ENCODE data around the gene PLCH2. TPM values are rescaled to one million over a fixed set of nuclear protein-coding genes. Genes with fewer than 3 reads are reported as not detected.

PLCH2 gene
- polyA plus RNA-seq, 1 of the 3 experiments (the other 2 are of a cell fraction) = 0.08 TPM

DNA sequence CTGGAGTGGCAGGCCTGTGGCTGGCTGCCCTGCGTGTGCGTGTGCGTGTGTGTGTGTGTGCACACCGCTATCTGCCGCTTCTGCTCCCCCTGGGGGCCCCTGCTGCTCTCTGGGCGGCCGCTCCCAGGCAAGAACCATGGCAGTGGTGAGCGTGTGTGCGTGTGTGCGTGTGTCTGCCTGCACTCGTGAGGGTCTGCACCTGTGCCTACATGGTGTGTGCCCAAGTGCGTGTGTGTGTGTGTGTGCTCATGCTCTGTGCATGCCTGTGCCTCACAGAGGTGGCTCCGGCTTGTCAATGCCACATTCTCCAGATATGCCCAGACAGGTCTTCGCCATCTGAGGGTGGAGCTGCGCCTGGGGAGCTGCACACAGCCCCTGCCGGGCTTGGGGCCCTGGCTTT is 45.0 kb upstream of the PLCH2 start:
- Histone ChIP-seq H3K4me2 (no peak overlapping the region), H3K4me3 (ENCODE audit: low read depth in 2 of 2, low read length in 1 of 2) (no peak overlapping the region), H3K9me3 (no peaks in the 10 kb centered on the region), H2AFZ (ENCODE audit: low read depth) (no peak overlapping the region), H3K36me3 (replicated peaks in 1 of 2; ENCODE audit: control insufficient read depth in 1 of 2, insufficient read depth in 2 of 2, low read length in 1 of 2) (no peaks in the 10 kb centered on the region), H3F3A (replicated peaks; ENCODE audit: insufficient read depth) (no peaks in the 10 kb centered on the region), H4K20me1 (ENCODE audit: insufficient read depth) (no peaks in the 10 kb centered on the region), H3K79me2 (ENCODE audit: insufficient read depth) (no peaks in the 10 kb centered on the region), H3K9me2 (no peaks in the 10 kb centered on the region), H3K27me3 (ENCODE audit: insufficient read depth) (peaks cover 11% of the 10 kb centered on the region), H3K4me1 (ENCODE audit: control insufficient read depth in 1 of 2, insufficient read depth in 2 of 2, low read depth in 1 of 2, low read length in 1 of 2) (peaks cover 0 to 3% of the 10 kb centered on the region in 2 experiments; a peak in 1 of 4 replicates), H3K27ac (ENCODE audit: low read depth in 2 of 2, low read length in 1 of 2) (no peak overlapping the region), H3K9ac (no peak overlapping the region)
- ChIA-PET POLR2A (no interaction called here), CTCF (interaction anchor here (1.0 to 3.5 kb wide), 7 partner anchors 10 to 116 kb away, joined by 3 to 13 read pairs (median 7); no protein-coding TSS in a partner anchor)
- no peak for DNase-seq
- no peak for TF ChIP-seq ELF1 (IDR thresholded peaks at IDR 0.05)
- no peak for TF ChIP-seq GATA2 (CRISPR knock-in tag; IDR thresholded peaks at IDR 0.05)
- TF ChIP-seq TEAD4 (IDR thresholded peaks at IDR 0.05; ENCODE audit: borderline replicate concordance, insufficient read depth) = no peak
- TF ChIP-seq YY1 (IDR thresholded peaks at IDR 0.05; ENCODE audit: low read depth) = no peak
- TF ChIP-seq, protein P1, sequence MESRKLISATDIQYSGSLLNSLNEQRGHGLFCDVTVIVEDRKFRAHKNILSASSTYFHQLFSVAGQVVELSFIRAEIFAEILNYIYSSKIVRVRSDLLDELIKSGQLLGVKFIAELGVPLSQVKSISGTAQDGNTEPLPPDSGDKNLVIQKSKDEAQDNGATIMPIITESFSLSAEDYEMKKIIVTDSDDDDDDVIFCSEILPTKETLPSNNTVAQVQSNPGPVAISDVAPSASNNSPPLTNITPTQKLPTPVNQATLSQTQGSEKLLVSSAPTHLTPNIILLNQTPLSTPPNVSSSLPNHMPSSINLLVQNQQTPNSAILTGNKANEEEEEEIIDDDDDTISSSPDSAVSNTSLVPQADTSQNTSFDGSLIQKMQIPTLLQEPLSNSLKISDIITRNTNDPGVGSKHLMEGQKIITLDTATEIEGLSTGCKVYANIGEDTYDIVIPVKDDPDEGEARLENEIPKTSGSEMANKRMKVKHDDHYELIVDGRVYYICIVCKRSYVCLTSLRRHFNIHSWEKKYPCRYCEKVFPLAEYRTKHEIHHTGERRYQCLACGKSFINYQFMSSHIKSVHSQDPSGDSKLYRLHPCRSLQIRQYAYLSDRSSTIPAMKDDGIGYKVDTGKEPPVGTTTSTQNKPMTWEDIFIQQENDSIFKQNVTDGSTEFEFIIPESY (IDR thresholded peaks at IDR 0.05; ENCODE audit: borderline replicate concordance, low read depth) = no peak
- no peak for TF ChIP-seq NFIC (IDR thresholded peaks at IDR 0.05; ENCODE audit: borderline replicate concordance)
- TF ChIP-seq RCOR1 (IDR thresholded peaks at IDR 0.05; ENCODE audit: low read length) = no peak
- TF ChIP-seq RFX5 (IDR thresholded peaks at IDR 0.05; ENCODE audit: low read length) = no peak
- TF ChIP-seq NRF1 (IDR thresholded peaks at IDR 0.05; ENCODE audit: low read depth, low read length) = no peak
- TF ChIP-seq, protein P2, sequence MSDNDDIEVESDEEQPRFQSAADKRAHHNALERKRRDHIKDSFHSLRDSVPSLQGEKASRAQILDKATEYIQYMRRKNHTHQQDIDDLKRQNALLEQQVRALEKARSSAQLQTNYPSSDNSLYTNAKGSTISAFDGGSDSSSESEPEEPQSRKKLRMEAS (IDR thresholded peaks at IDR 0.05; ENCODE audit: low read depth) = no peak
- TF ChIP-seq FOXJ3 (CRISPR knock-in tag; IDR thresholded peaks at IDR 0.05) = no peak
- TF ChIP-seq, protein P3, sequence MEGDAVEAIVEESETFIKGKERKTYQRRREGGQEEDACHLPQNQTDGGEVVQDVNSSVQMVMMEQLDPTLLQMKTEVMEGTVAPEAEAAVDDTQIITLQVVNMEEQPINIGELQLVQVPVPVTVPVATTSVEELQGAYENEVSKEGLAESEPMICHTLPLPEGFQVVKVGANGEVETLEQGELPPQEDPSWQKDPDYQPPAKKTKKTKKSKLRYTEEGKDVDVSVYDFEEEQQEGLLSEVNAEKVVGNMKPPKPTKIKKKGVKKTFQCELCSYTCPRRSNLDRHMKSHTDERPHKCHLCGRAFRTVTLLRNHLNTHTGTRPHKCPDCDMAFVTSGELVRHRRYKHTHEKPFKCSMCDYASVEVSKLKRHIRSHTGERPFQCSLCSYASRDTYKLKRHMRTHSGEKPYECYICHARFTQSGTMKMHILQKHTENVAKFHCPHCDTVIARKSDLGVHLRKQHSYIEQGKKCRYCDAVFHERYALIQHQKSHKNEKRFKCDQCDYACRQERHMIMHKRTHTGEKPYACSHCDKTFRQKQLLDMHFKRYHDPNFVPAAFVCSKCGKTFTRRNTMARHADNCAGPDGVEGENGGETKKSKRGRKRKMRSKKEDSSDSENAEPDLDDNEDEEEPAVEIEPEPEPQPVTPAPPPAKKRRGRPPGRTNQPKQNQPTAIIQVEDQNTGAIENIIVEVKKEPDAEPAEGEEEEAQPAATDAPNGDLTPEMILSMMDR (IDR thresholded peaks at IDR 0.05) = no peak
- WGBS (ENCODE audit: low lambda C conversion rate) = 23% methylated on average over 4 of the region's 16 CpGs

DNA sequence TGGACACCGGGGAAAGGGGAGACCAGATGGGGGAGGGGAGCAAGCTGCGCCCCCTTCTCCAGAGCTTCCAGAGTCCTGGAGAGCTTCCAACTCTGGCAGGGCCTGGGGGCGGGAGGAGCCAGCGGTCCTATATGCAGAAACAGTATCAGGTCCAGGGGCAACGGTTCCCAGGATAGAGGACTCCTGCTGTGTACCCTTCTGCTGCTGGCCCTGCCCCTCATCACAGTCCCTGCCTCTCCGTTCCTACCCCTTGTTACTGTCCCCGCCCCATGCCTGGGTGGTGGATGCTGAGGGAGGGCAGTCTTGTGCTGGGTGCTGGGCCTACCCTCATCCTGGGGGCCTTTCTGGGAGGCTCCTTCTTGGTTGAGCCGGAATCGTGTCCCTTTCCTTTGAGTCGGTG is 44.6 kb upstream of the PLCH2 start:
- POLR2A ChIA-PET = no interaction called here

More for the DNA sequence above, 44.6 kb upstream of the PLCH2 start:
- Histone ChIP-seq H2AFZ (ENCODE audit: low read depth) (no peak overlapping the region), H3K36me3 (replicated peaks in 1 of 2; ENCODE audit: control insufficient read depth in 1 of 2, insufficient read depth in 2 of 2, low read length in 1 of 2) (no peaks in the 10 kb centered on the region), H3K9me2 (no peaks in the 10 kb centered on the region), H3K27me3 (ENCODE audit: insufficient read depth) (peaks cover 11% of the 10 kb centered on the region), H4K20me1 (ENCODE audit: insufficient read depth) (no peaks in the 10 kb centered on the region), H3K9me3 (no peaks in the 10 kb centered on the region), H3K9ac (no peak overlapping the region), H3K4me3 (ENCODE audit: low read depth in 2 of 2, low read length in 1 of 2) (no peak overlapping the region), H3K4me2 (no peak overlapping the region), H3K79me2 (ENCODE audit: insufficient read depth) (no peaks in the 10 kb centered on the region), H3F3A (replicated peaks; ENCODE audit: insufficient read depth) (no peaks in the 10 kb centered on the region), H3K27ac (ENCODE audit: low read depth in 2 of 2, low read length in 1 of 2) (no peak overlapping the region), H3K4me1 (ENCODE audit: control insufficient read depth in 1 of 2, insufficient read depth in 2 of 2, low read depth in 1 of 2, low read length in 1 of 2) (peaks cover 0 to 3% of the 10 kb centered on the region in 2 experiments; a peak in 1 of 4 replicates)
- 48% methylated on average over 6 of the region's 10 CpGs for WGBS (ENCODE audit: low lambda C conversion rate)
- TF ChIP-seq TCF12 (IDR thresholded peaks at IDR 0.05) = no peak
- TF ChIP-seq MXI1 (IDR thresholded peaks at IDR 0.05; ENCODE audit: low read depth, low read length) = no peak
- TF ChIP-seq, protein P4, sequence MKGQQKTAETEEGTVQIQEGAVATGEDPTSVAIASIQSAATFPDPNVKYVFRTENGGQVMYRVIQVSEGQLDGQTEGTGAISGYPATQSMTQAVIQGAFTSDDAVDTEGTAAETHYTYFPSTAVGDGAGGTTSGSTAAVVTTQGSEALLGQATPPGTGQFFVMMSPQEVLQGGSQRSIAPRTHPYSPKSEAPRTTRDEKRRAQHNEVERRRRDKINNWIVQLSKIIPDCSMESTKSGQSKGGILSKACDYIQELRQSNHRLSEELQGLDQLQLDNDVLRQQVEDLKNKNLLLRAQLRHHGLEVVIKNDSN (IDR thresholded peaks at IDR 0.05; ENCODE audit: borderline replicate concordance, low read depth) = no peak
- no peak for TF ChIP-seq RXRA (IDR thresholded peaks at IDR 0.05; ENCODE audit: borderline replicate concordance, low read depth)
- no peak for TF ChIP-seq EP300 (IDR thresholded peaks at IDR 0.05; ENCODE audit: borderline replicate concordance in 1 of 2, low read depth in 1 of 2, low read length in 1 of 2)
- no peak for TF ChIP-seq YY1 (IDR thresholded peaks at IDR 0.05; ENCODE audit: low read depth)
- TF ChIP-seq, protein P5, sequence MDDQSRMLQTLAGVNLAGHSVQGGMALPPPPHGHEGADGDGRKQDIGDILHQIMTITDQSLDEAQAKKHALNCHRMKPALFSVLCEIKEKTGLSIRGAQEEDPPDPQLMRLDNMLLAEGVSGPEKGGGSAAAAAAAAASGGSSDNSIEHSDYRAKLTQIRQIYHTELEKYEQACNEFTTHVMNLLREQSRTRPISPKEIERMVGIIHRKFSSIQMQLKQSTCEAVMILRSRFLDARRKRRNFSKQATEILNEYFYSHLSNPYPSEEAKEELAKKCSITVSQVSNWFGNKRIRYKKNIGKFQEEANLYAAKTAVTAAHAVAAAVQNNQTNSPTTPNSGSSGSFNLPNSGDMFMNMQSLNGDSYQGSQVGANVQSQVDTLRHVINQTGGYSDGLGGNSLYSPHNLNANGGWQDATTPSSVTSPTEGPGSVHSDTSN (IDR thresholded peaks at IDR 0.05) = no peak
- no peak for TF ChIP-seq FOXM1 (IDR thresholded peaks at IDR 0.05; ENCODE audit: low read depth)
- TF ChIP-seq GATA2 (CRISPR knock-in tag; IDR thresholded peaks at IDR 0.05) = no peak
- CTCF ChIA-PET = interaction anchor here (1.0 to 3.5 kb wide), 6 partner anchors 9 to 116 kb away, joined by 3 to 13 read pairs (median 9); no protein-coding TSS in a partner anchor
- DNase-seq = no peak
